Inflammatory macrophage (primary cell): ENCODE measurements around the gene THEMIS.
"Not testable (repeated sequence)": the region's sequence is repeated elsewhere in the genome, so short reads cannot be mapped to it uniquely, and the experiment has no call there.

ENCODE experiments used
- DNase-seq, 2 donors: peaks; one replicate each; pipeline ENCODE4 v3.0.0-alpha.2; 2020 to 2022

THEMIS gene

GRCh38 chr6:127794405-127794804, 106.5 kb downstream of the THEMIS start:
- DNase-seq = no peak

- DNase-seq = no peak
Measured at GRCh38 chr6:127793396-127793795, 107.5 kb downstream of the THEMIS start.

GRCh38 chr6:127792616-127793015, 108.2 kb downstream of the THEMIS start:
- DNase-seq = no peak

- no peak for DNase-seq
Measured at GRCh38 chr6:127791779-127792528, 108.9 kb downstream of the THEMIS start.

- no peak for DNase-seq
Measured at GRCh38 chr6:127790571-127790970, 110.3 kb downstream of the THEMIS start.

GRCh38 chr6:127786109-127786508, 114.7 kb downstream of the THEMIS start:
- DNase-seq = no peak

GRCh38 chr6:127784468-127784867, 116.4 kb downstream of the THEMIS start:
- DNase-seq = no peak

GRCh38 chr6:127781636-127782272, 119.1 kb downstream of the THEMIS start:
- not testable (repeated sequence) for DNase-seq

- no peak for DNase-seq
Measured at GRCh38 chr6:127776320-127776719, 124.5 kb downstream of the THEMIS start.

- no peak for DNase-seq
Measured at GRCh38 chr6:127775371-127775770, 125.5 kb downstream of the THEMIS start.

- no peak for DNase-seq
Measured at GRCh38 chr6:127768745-127769144, 132.1 kb downstream of the THEMIS start.

- DNase-seq = no peak
Measured at GRCh38 chr6:127768223-127768622, 132.6 kb downstream of the THEMIS start.

GRCh38 chr6:127765949-127766348, 134.9 kb downstream of the THEMIS start:
- no peak for DNase-seq

GRCh38 chr6:127762284-127762683, 138.6 kb downstream of the THEMIS start:
- DNase-seq = no peak

- no peak for DNase-seq
Measured at GRCh38 chr6:127761084-127761483, 139.8 kb downstream of the THEMIS start.

- DNase-seq = no peak
Measured at GRCh38 chr6:127749095-127749494, 151.8 kb downstream of the THEMIS start.

- no peak for DNase-seq
Measured at GRCh38 chr6:127748290-127748689, 152.6 kb downstream of the THEMIS start.

GRCh38 chr6:127738423-127738822, 162.4 kb downstream of the THEMIS start:
- no peak for DNase-seq

GRCh38 chr6:127737768-127738167, 163.1 kb downstream of the THEMIS start:
- no peak for DNase-seq

GRCh38 chr6:127737009-127737486, 163.8 kb downstream of the THEMIS start:
- DNase-seq = peak; percentile 59

GRCh38 chr6:127732927-127733326, 167.9 kb downstream of the THEMIS start:
- no peak for DNase-seq

GRCh38 chr6:127727260-127727953, 173.5 kb downstream of the THEMIS start:
- DNase-seq = no peak

- no peak for DNase-seq
Measured at GRCh38 chr6:127725821-127726220, 175.0 kb downstream of the THEMIS start.

- no peak for DNase-seq
Measured at GRCh38 chr6:127718694-127719093, 182.2 kb downstream of the THEMIS start.
